Breast epithelium (tissue), 3 donors: ENCODE measurements around the gene ULK4.

Experiments used
- POLR2A ChIP-seq: fragments of 450-650 bp; IDR thresholded peaks from one replicate; pipeline ENCODE4 v1.6.1; 2016; ENCODE audit warnings: antibody characterized with exemption, mild to moderate bottlenecking, moderate library complexity
- POLR2AphosphoS5 ChIP-seq, 3 donors: sonication (generic); formaldehyde crosslinking; IDR thresholded peaks; one replicate each; pipeline ENCODE4 v1.6.1; 2017; ENCODE audit warnings: antibody characterized with exemption in 3 of 3
- TF ChIP-seq, protein P1 (sequence below), 3 donors: fragments of 450-650 bp; IDR thresholded peaks; one replicate each; pipeline ENCODE4 v1.5.1; 2016 to 2017; ENCODE audit warnings: antibody characterized with exemption in 3 of 3, mild to moderate bottlenecking in 3 of 3, moderate library complexity in 3 of 3

DNA sequence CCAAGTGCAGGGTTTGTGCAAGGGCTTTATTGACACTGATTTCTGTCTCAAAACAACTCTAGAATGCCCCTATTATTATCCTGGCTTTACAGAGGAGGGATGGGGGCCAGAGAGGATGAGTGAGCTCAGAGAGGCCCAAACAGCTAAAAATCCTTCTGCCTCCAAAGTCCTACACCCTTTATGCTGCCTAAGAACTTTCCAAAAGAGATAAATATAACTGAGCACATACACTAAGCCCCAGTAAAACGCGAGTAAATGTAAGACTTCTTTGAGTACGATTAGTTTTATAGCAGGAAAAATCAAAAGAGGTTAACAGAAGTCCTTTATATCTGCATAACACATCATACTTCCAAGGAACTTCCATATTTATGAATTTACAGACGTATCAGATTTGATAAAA lies 613.5 kb downstream of the ULK4 start:
- TF ChIP-seq, protein P1, sequence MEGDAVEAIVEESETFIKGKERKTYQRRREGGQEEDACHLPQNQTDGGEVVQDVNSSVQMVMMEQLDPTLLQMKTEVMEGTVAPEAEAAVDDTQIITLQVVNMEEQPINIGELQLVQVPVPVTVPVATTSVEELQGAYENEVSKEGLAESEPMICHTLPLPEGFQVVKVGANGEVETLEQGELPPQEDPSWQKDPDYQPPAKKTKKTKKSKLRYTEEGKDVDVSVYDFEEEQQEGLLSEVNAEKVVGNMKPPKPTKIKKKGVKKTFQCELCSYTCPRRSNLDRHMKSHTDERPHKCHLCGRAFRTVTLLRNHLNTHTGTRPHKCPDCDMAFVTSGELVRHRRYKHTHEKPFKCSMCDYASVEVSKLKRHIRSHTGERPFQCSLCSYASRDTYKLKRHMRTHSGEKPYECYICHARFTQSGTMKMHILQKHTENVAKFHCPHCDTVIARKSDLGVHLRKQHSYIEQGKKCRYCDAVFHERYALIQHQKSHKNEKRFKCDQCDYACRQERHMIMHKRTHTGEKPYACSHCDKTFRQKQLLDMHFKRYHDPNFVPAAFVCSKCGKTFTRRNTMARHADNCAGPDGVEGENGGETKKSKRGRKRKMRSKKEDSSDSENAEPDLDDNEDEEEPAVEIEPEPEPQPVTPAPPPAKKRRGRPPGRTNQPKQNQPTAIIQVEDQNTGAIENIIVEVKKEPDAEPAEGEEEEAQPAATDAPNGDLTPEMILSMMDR (IDR thresholded peaks at IDR 0.05), result no peak
- TF ChIP-seq POLR2A, result no peak
- TF ChIP-seq POLR2AphosphoS5 (IDR thresholded peaks at IDR 0.05), result no peak
